GM19239 (cell line): ENCODE data around the gene TUG1.
A peak's percentile ranks its signal among the peaks of the same experiment; 100 is the strongest.

ENCODE experiments used
- DNase-seq: peaks from one replicate; pipeline ENCODE4 v3.0.0; 2011; ENCODE audit warnings: low spot score; ENCODE audit not compliant: insufficient read length
- FAIRE-seq: peaks from 2 replicates; lab custom pipeline; 2011; peaks lifted over from hg19 to GRCh38; lab: Jason Lieb, UNC

The TUG1 gene

DNA sequence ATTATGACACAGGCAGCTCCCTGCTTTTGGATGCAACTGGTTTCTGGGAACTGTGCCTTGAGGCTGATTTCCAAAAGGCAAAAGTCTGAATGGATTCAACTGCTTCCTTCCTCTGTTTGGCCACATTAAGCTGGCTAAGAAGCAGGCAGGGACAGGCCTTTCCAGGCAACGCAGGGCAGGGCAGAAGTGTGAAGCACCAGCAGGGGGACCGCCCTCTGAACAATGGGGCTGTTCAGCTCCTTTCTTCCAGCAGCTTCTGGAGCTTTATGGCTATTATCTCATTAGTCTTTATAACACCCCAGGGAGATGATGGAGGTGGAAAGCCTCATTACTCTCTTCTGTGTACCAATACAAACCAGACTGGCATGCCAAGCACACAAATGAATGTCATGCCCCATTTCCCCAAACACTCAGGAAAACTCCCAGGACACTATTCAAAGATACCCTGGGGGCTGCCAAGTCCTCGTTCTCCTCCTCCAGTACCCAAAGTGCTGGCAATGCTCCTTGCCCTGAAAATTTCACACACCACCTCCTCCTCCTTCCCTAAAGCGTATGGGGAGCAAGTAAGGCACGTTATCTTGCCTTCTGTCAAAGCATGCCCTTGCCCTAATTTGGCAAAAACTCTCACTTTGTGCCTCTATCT is 21.8 kb upstream of the TUG1 start:
- DNase-seq (no peak), FAIRE-seq (no peak)

DNA sequence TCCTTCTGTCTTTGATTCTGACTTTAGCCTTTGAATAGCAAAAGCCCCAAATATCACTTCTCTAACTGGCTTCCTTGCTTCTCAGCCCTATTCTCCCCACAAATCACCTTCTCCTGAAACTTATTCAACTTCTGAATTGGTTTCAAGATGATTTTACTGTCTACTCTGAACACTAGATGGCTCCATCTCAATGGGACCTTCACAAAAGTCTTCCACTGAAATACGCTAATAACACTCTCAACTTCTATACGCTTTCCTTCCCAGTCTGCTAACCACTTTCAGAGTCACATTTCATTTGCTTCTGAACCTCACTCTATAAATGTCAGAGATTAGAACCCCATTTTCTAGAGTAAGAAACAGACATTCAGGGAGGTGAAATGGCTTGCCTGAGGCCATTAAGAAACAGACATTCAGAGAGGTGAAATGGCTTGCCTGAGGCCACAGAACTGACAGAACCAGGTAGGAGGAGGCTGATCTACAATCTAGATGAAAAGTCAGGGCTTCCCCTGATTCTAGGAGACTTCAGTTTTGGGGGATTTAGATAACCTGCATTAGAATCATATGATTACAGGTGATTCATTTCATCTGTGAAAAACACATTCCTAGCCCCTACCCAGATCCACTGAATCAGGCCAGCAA is 21.1 kb upstream of the TUG1 start:
- FAIRE-seq: peak; percentile 42

DNA sequence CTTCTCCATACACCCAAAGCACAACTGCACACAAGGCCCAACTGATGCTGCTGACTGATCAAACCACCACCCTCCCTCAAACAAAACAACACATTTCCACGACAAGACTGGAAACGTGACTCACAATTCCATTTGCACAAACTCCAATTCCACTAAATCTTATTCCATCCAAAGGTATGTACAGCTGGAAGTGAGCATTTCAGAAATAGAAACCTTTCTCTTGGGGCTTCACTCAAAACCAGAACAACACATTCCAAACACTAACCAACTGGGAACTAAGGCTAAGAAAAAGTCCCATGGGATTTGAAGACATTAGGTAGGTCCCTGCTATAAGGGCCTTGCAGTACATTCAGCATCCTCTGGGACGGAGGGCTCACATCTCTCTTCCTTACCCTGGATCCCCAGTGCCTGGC is 20.1 kb upstream of the TUG1 start:
- FAIRE-seq: no peak
- DNase-seq: no peak

More for the DNA sequence above, 21.1 kb upstream of the TUG1 start:
- no peak for DNase-seq

DNA sequence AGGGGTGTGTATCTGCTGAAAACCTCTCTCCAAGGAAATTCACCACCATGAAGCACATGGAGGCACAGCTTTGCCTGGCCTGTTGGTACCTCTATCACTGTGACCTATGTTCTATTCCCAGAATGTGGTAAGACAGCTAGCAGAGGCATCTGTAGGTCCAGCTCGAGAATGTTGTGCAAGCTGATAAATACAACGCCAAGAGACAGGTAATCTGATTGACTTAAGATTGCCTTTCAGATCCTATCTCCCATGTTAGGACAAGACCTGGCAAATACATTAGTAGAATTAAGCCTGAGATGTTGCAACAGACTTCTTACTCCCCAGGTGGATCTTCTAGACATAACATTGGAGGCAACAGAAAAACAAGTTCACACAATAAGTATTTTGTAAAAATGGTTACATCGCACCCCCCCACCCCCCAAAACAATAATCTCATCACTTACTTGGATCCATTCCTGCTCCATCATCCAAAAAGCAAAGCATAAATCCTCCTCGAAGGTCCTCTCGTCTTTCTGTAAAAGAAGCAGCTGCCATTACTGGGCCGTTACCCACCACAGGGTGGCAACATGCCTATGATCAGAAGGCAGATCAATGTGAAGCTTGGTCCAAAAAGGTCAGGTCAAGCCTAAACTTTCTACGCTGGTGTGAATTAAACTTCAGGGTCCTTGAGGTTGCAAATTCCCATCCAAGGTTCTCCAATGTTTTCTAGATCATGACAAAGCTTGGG is 19.0 kb upstream of the TUG1 start:
- no peak for FAIRE-seq
- no peak for DNase-seq

DNA sequence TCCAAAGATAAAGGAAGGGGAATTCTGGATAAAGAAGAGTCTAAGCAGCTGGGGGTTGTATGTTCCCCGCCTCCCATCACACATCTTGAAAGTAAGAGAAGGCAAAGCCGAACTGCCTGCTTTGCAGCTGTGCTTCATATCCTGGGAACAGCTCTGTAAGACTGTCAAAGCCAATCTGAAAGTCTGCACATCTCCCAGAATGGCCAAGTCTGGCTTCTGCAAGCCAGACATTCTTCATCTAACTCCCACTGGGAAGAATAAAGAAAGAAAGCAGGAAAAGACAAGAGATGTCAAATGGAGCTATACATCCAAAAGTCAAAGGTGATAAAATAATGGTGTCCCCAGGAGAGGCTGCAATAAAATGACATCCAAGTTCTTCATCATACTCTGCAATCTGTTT is 15.9 kb upstream of the TUG1 start:
- no peak for FAIRE-seq
- no peak for DNase-seq

DNA sequence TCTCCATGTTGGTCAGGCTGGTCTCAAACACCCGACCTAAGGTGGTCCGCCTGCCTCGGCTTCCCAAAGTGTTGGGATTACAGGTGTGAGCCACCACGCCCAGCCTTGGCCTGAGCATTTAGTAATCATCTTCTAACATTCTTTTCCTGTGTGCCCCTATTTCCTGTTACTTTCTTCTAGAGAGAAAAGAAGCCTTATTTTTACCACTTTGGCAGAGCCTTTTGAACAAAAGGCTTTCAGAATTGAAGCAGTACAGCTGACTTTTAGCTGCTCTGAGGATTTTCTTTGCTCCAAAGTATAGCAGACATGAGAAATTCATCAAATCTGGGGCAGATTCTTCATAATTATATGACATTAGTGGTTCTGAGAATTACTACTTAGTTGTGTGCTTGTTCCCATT is 13.9 kb upstream of the TUG1 start:
- DNase-seq (no peak), FAIRE-seq (no peak)

DNA sequence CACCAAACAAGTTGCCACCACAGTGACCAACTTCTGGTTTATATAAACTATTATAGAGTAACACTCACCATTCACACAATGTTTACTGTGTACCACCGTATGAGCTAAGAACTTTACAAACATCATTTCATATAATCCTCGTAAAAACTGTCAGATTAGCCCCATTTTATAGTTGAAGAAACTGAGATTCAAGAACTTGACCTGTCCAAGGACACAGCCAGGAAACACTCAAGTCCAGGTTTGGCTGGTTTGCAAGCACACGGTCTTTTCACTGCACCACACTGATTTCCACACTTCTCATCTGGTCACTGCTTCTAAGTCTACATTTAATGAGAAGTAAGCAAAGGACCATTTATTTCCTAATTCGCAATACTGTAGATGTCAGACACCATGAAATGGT is 4.2 kb upstream of the TUG1 start:
- peak; percentile 8 for FAIRE-seq
- no peak for DNase-seq

DNA sequence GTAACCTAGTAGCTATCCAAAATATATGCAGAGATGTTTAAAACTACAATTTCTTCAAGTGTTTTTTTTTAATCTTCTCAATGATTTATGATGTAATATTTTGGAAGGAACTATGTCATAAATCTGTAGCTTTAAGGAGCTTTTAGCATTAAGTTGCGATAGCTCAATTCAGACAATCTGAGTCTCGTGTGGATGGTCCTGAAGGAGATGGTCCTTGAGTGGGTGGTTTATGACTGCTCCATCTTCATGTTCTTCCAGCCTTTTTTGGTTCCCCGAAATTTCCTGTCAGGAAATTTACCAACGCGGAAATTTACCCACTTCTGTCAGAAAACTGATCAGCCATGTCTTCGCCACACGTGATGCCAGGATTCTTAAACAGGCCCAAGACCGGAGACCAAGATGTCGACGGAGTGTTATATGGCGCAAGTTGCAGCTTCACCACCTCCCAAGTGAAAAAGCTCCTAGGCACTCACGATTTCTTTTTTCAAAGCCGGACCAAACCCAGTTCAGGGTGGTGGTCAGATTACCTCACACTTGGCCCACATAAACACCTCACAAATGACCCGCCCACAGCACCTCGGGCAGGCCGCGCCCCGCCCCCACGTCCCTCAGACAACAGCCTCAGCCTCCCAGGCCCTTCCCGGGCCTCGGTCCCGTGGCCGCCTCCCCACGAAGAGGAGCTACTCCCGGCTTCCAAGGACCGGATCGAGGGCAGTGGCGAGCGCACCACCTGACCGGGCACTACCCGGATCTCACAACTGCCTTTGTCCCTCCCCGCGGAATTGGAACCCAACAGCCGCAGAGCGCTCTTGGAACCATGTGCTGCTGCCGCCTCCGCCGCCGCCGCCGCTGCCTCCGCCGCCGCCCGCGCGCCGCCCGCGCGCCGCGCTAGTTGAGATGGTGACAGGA is 796 bp upstream of the TUG1 start, which contains the start of gene MORC2:
TSS of gene MORC2 (minus strand) at position 760 of the 909 bp plus-strand sequence. CDS start 885 bp downstream, outside the sequence.
- DNase-seq: no peak
- FAIRE-seq: peak; percentile 23

DNA sequence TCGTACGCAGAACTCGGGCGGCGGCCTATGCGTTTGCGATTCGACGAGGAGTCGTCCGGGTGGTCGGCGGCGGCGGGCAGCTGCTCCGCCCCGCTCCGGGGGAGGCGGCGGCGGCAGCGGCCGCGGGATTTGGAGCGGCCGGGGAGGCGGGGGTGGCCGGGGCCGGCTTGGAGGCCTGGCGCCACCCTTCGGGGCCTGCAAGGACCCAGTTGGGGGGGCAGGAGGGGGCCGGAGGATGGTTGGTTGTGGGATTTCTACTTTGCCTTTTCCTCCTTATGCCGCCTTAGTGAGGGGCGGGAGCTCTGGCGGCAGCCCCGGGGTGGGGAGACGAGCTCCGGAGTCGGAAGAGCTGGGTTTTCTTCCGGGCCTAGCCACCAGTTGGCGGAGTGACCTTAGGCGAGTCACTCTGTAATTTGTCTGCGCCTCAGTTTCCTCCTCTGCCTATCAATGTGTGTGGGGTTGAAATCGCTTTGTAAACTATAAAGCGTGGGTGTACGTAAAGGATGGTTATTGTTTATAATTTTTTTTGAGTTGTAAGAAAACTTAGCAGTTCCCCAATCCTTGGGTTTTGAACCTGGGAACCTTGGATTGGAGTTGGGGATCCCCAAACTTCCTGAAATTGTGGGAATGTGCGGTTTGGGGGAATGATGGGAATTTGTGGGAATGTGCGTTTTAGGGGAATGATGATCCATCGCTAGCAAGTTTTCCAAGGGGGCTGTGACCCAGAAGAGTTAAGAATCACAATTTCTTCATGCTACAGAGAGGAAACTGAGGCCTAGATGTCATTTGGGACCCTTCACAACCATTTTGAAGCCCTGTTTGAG is 679 bp downstream of the TUG1 start:
- peak; percentile 66 for FAIRE-seq

DNA sequence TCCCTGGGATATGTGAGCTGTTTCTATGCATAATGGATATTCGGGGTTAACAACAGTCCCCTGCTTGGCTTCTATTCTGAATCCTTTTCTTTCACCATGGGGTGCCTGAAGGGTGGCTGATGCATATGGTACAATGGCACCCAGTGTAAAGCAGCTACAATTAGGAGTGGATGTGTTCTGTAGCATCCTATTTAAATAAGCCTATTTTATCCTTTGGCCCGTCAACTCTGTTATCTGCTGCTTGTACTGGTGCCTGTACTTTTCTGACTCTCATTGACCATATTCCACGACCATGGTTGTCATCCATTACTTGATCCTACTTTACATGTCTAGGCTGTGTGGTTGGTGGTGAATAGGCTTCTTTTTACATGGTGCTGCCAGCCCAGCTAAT is 1.3 kb downstream of the TUG1 start:
- DNase-seq: no peak
- FAIRE-seq: peak; percentile 18

More for the DNA sequence above, 679 bp downstream of the TUG1 start:
- peak; percentile 33 for DNase-seq

DNA sequence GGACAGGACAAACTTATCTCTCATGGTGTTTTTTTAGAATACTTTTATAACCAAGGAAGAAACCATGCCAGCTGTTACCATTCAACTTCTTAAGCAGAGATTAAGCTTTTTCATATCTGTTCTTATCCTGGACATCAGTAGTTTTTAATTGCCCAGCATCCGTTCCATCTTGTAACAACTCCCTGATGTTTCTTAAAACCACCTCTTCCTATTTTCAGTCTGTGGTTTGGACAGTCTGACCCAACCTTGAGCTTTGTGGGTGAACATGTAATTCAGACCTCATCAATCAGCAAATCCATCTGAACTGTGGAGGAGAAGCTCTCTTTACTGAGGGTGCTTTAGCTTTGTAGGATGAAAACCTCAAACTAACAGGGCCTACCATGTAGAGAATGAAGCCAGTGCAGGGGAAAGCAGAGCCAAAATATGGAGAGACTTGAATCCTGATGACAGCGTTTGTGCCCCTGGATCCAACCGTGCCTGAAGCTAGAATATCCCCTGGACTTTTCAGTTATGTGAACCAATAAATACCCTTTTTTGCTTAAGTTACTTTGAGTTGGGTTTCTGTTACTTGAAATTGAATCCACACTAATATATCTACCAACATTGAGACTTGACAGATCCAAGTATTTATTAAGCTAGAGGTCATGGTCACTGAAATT is 9.4 kb downstream of the TUG1 start:
- FAIRE-seq: no peak
- DNase-seq: no peak

DNA sequence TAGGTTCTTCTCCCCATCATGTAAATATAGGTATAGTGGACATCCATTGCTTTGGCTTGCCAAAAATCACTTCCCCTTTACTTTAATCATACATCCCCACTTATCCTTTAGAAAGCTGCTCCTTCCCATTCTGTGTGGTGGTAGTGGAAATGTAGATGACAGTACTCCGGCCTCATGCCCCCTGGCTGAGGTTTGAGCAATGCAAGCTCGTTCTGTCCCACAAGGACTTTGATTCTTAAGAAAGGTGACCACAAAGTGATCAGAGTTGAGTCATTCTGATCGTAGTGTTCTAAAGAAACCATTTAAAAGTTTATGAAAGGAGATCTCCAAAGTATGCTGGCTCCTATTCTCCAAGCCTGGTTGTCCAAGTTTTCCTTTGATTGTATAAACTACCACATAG is 10.9 kb downstream of the TUG1 start:
- no peak for DNase-seq

DNA sequence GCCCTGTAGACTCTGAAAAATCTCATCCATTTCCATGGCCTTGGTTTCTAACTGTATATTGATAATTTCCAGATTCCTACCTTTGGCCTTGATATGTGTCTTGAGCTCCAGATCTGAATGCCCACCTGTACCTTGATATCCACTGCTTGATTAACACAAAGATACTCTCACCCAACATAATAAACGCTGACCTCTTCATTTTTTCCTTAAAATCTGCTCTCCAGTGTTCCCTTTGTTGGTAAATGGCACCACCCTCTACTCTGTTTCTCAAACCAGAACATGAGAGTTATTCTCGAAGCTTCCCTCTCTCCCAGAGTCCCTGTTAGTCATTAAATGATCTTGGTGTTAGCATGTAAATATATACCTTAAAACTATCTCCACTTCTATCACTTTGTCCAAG is 13.4 kb downstream of the TUG1 start:
- FAIRE-seq: no peak
- no peak for DNase-seq

More for the DNA sequence above, 10.9 kb downstream of the TUG1 start:
- FAIRE-seq: no peak

DNA sequence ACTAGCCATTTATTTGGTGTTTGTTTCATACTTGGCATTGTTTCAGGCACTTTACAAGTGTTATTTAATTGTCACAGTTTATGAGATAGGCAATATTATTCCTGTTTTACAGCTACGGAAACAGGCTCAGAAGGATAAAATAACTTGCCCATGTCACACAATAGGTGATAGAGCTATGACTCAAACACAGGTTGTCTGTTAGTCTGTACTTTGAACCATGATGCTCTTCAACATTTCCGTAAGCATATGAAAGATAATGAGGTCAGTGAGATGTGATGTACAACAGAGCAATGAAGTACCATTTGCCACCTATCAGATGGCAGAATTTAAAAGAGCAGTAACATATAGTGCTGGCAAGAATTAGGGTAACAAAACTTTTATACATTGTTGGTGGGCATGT is 15.3 kb downstream of the TUG1 start:
- DNase-seq (no peak), FAIRE-seq (no peak)

DNA sequence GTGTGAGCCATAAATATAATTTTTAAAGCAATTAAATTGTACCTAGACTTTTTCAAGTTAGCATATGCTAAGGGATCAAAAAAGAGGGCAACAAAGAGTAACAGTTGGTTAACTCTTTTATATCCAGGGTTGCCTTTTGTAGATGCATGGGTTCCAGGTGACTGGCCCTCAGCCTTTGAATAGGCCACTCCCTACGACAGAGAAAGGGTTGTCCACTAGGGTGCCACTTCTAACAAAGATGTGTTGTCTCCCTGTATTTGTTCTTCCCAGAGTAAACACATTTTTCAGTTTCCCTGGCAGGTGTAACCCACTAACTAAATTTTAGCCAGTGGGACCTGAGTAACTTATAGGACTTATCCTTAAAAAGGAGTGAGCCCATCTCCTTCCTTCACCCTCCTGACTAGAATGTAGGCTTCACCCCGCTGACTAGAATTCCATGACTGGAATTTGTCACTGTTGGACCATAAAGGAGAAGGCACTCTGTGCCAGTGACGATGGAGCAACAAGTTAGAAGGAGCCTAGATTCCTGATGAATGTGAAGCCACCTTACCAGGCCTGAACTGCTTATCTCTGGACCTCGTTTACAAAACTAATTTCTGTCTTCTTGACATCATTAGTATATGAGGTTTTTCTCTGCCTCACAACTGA is 16.6 kb downstream of the TUG1 start:
- FAIRE-seq (no peak), DNase-seq (no peak)

DNA sequence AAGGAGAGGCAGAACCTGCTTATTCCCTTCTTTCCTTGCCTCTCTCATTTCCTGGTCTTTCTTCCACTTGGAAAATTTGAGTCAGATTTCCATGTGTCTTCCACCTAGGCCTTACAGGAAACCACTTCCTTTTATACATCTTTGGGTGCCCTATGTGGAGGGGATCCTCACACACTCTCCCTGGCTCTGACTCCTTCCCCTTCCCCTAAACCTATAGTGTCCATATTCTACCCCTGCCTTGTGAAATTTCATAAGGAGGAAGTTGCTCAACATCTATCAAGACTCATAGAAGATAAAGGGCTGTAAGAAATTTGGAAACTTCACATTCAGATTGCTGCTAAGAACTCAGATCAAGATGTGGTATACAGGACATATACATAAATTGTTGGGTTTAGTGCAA is 20.4 kb downstream of the TUG1 start:
- no peak for FAIRE-seq
- DNase-seq: no peak

DNA sequence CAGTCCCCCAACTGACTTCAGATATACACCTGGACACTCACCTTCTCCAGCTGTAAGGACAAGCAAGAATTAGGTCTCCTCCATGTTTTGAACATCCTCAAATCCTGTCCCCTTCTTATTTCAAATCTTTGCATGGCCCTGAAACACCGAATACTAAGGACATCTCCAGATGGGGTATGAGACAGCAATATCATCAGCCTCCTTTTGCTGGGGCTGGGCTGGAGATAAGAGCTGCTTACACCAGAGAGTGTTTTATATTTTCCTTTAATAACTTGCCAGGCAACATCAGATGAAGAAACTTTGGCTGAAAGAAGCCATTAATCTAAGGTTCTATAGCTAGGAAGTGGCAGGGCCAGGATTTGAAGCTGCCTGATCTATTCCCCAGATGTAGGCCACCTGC is 21.6 kb downstream of the TUG1 start:
- FAIRE-seq: no peak
- DNase-seq: no peak

DNA sequence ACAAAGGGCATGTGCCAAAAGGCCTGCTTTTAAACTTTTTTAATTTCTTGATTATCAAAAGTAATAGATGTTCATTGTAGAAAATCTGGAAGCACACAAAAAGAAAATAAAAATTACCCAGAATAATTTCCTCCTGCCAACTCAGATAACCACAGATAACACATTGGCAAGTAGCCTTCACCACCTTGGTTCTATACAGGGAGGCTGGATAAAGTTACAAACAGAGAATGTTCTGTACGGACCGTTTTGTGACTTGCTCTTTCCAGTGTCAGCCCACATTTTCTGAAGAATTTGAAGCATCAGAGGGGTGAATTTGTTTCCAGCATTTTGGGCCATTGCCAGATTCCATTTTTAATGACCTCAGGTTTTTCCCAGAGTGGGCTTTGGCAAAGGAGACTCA is 23.5 kb downstream of the TUG1 start:
- DNase-seq (no peak), FAIRE-seq (no peak)

DNA sequence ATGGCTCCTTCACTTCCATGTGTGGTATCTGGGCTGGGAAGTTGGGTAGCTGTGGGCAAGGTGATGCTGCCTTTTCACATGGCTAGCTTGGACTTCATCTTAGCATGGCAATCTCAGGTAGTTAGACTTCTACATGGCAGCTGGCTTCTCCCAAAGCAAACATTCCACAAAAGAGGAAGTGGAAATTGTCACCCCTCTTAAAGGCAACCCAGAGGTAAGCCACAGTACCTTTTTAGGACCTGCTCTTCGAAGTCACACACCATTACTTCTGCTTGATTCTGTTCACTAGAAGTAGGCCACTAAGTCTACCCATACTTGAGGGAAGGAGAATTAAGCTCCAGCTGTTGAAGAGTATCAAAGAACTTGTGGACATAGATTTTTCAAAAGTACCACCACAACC is 25.9 kb downstream of the TUG1 start:
- DNase-seq (no peak), FAIRE-seq (peak; percentile 31)
